ENCODE data around the gene BEST3. TPM values are rescaled to one million over a fixed set of nuclear protein-coding genes. Genes with fewer than 3 reads are reported as not detected.

The BEST3 gene
- total and polyA plus RNA-seq, 8 donors: 0.37 TPM; not detected in 7

DNA sequence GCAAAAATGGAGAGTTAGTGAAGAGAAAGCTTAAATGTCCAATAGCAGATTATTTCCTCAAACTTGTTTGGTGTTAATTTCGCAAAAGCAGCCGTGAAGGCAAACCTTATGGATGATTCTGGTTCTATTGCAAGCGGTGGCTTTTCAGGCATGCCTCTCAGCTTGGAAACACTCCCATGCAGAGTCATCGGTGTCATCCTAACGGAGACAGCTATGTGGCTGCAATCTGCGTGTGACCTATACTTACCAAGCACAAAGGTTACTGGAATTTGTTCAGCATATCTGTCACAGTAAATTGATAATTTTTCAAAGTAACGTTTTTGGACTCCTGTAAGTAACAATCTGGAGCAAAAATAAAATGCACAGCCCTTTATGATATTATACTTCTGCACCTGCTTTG is 5.0 kb downstream of the BEST3 start:
- 59 to 69% (median 65%) methylated on average over 7 of the region's 7 CpGs for WGBS, 5 donors
- Histone ChIP-seq H3K27me3 (no peaks in the 10 kb centered on the region), H3K9me3 (no peaks in the 10 kb centered on the region), H3K27ac (no peak overlapping the region), H3K4me3 (no peak overlapping the region), H3K4me1 (no peaks in the 10 kb centered on the region), H3K36me3 (no peaks in the 10 kb centered on the region)
- intact Hi-C loops (cut with DNase I; ENCODE audit: low total_unique reads): no loop called here
- DNase-seq: no peak
- no peak for TF ChIP-seq POLR2AphosphoS5 (IDR thresholded peaks at IDR 0.05)
- TF ChIP-seq, protein P1, sequence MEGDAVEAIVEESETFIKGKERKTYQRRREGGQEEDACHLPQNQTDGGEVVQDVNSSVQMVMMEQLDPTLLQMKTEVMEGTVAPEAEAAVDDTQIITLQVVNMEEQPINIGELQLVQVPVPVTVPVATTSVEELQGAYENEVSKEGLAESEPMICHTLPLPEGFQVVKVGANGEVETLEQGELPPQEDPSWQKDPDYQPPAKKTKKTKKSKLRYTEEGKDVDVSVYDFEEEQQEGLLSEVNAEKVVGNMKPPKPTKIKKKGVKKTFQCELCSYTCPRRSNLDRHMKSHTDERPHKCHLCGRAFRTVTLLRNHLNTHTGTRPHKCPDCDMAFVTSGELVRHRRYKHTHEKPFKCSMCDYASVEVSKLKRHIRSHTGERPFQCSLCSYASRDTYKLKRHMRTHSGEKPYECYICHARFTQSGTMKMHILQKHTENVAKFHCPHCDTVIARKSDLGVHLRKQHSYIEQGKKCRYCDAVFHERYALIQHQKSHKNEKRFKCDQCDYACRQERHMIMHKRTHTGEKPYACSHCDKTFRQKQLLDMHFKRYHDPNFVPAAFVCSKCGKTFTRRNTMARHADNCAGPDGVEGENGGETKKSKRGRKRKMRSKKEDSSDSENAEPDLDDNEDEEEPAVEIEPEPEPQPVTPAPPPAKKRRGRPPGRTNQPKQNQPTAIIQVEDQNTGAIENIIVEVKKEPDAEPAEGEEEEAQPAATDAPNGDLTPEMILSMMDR (IDR thresholded peaks at IDR 0.05): no peak
- no peak for TF ChIP-seq EP300 (IDR thresholded peaks at IDR 0.05)
- no peak for TF ChIP-seq POLR2A (IDR thresholded peaks at IDR 0.05)

DNA sequence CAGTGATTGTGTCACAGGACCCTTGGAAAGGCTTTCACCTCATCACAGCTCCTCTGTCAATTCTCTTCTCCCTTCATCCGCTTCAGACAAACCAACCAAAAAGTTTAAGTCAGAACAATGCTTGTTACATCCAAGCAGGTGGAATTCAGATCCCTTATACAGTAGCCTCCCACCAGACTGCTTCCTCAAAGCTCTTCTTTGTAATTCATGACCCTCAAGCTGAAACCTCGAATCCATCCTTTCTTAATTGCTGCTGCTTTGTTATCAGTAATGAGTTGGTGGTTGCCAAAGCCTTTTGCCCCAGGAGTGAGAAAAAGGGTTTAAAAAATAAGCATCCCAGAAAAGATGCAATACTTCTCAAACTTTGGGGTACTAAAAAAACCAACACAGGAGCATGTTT is 9.5 kb downstream of the BEST3 start:
- no peaks in the 10 kb centered on the region for H3K9me3 ChIP-seq
- H3K27ac ChIP-seq: no peak overlapping the region
- no peak for DNase-seq
- H3K36me3 ChIP-seq: no peaks in the 10 kb centered on the region
- intact Hi-C loops (cut with DNase I; ENCODE audit: low total_unique reads): no loop called here
- H3K4me3 ChIP-seq: no peak overlapping the region
- TF ChIP-seq POLR2A (IDR thresholded peaks at IDR 0.05): no peak
- TF ChIP-seq, protein P1 (IDR thresholded peaks at IDR 0.05): no peak
- TF ChIP-seq POLR2AphosphoS5 (IDR thresholded peaks at IDR 0.05): no peak
- TF ChIP-seq EP300 (IDR thresholded peaks at IDR 0.05): no peak
- no peaks in the 10 kb centered on the region for H3K4me1 ChIP-seq
- WGBS, 5 donors: 76 to 83% (median 78%) methylated on average over 2 of the region's 2 CpGs
- H3K27me3 ChIP-seq: no peaks in the 10 kb centered on the region

DNA sequence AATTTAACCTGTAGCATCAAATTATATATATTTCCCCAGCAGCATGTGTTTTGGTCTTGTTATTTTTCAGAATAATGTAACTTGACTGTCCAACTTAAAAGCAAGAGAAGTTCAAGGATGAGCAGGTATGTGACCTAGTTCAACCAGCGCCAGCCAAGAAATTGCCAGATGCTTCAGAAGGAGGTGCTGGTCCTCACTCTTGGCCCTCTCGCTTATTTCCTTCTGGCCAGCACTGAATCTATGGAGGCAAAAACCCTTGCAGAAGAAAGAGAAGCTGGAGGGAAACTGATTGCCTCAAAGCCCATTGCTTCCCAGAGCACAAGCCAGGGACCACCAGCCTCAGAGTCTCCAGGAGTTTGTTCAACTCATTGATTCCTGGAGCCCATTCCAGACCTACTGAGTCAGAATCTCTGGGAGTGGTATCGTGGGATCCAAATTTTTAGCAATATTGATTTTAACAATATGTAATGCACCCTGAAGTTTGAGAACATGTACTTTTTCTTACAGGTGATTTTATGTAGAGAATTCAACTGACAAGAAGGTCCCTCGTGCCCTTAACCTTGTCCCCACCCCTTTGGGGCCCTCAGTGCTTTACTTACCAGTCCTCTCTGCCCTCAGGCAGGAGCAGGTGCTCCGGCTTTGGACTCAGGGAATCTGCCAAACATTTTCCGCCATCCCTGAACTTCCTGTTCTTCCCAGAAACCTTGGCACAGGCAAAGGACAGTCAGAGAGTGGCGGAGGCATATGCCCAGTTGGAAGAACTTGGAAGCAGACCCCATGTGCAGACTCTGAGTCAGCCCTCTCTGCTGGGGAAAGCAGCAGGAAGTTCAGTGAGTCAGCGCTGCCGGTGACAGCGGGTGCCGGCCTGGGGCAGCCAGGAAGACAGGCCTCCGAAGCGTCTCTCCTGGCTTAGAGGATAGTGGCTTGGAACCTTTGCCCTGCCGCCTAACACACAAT is 10.4 kb downstream of the BEST3 start:
- 41 to 44% (median 42%) methylated on average over 12 to 14 of the region's 14 CpGs for WGBS, 5 donors
- no peaks in the 10 kb centered on the region for H3K27me3 ChIP-seq
- TF ChIP-seq, protein P1 (IDR thresholded peaks at IDR 0.05): no peak
- peak in 1 of 3 donors; percentile 42 for TF ChIP-seq POLR2AphosphoS5 (IDR thresholded peaks at IDR 0.05)
- no peaks in the 10 kb centered on the region for H3K4me1 ChIP-seq
- H3K36me3 ChIP-seq: no peaks in the 10 kb centered on the region
- H3K9me3 ChIP-seq: no peaks in the 10 kb centered on the region
- H3K27ac ChIP-seq: no peak overlapping the region
- intact Hi-C loops (cut with DNase I; ENCODE audit: low total_unique reads): no loop called here
- peak; percentile 31 to 53 for DNase-seq
- H3K4me3 ChIP-seq: no peak overlapping the region

DNA sequence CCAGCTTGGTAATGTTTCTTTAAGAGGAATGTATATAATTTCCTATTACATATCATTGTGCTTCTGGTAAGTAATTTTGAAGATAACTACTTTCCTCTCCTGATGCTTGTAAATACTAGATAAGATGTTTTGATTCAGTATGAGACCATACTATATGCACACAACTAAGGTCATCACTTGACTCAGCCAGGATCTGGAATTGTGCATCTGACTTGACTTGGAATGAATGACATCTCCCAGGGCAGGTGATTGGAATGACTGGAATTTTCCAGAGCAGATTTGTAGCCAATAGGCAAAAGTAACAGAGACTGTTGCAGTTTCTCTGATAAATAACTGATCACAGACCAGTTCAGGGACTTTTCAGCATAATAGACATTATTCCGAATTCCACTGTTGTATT is 11.1 kb downstream of the BEST3 start:
- Histone ChIP-seq H3K36me3 (no peaks in the 10 kb centered on the region), H3K4me3 (no peak overlapping the region), H3K27me3 (no peaks in the 10 kb centered on the region), H3K4me1 (no peaks in the 10 kb centered on the region), H3K9me3 (no peaks in the 10 kb centered on the region), H3K27ac (no peak overlapping the region)
- intact Hi-C loops (cut with DNase I; ENCODE audit: low total_unique reads): no loop called here
- TF ChIP-seq POLR2AphosphoS5 (IDR thresholded peaks at IDR 0.05) (no peak), POLR2A (IDR thresholded peaks at IDR 0.05) (no peak), EP300 (IDR thresholded peaks at IDR 0.05) (no peak)
- TF ChIP-seq, protein P1 (IDR thresholded peaks at IDR 0.05): no peak
- no peak for DNase-seq
- WGBS, 5 donors: 83 to 94% (median 88%) methylated on average over 1 of the region's 1 CpG
